Stimulated activated CD8-positive, alpha-beta memory T cell treated with anti-CD3 and anti-CD28 coated beads, Interleukin-15, amount 100 ng/mL, for 1 hour (primary cell): ENCODE results near the gene RNF130.

Experiments
- DNase-seq: peaks from one replicate; pipeline ENCODE4 v3.0.0-alpha.2; 2020; ENCODE audit warnings: low read depth

Gene RNF130

GRCh38 chr5:180054226-180054625 is 17.3 kb downstream of the RNF130 start:
- DNase-seq: no peak

GRCh38 chr5:180053061-180053602 is 18.4 kb downstream of the RNF130 start:
- DNase-seq: no peak

GRCh38 chr5:180052211-180052818 is 19.2 kb downstream of the RNF130 start:
- no peak for DNase-seq

- DNase-seq: no peak
Observed at GRCh38 chr5:180050121-180050940, 21.2 kb downstream of the RNF130 start.

GRCh38 chr5:180049185-180049548 is 22.4 kb downstream of the RNF130 start:
- DNase-seq: no peak

GRCh38 chr5:180047667-180048066 is 23.9 kb downstream of the RNF130 start:
- DNase-seq: no peak

GRCh38 chr5:180046656-180047055 is 24.9 kb downstream of the RNF130 start:
- DNase-seq: no peak

GRCh38 chr5:180045889-180046499 is 25.6 kb downstream of the RNF130 start:
- no peak for DNase-seq

GRCh38 chr5:180043377-180043776 is 28.2 kb downstream of the RNF130 start:
- no peak for DNase-seq

GRCh38 chr5:180041301-180042274 is 30.0 kb downstream of the RNF130 start:
- no peak for DNase-seq

- no peak for DNase-seq
Observed at GRCh38 chr5:180040287-180041214, 31.0 kb downstream of the RNF130 start.

GRCh38 chr5:180035206-180035931 is 36.2 kb downstream of the RNF130 start:
- no peak for DNase-seq

- DNase-seq: no peak
Observed at GRCh38 chr5:180034564-180034963, 37.0 kb downstream of the RNF130 start.

- DNase-seq: no peak
Observed at GRCh38 chr5:180027459-180028089, 44.0 kb downstream of the RNF130 start.

- DNase-seq: no peak
Observed at GRCh38 chr5:180026734-180027458, 44.7 kb downstream of the RNF130 start.

- no peak for DNase-seq
Observed at GRCh38 chr5:180026320-180026719, 45.2 kb downstream of the RNF130 start.

- DNase-seq: no peak
Observed at GRCh38 chr5:180021900-180022299, 49.7 kb downstream of the RNF130 start.

- DNase-seq: no peak
Observed at GRCh38 chr5:180020176-180020575, 51.4 kb downstream of the RNF130 start.
